WTC11 (cell line): Measurements from ENCODE around the gene BCOR.

Source experiments
- ETV6 ChIP-seq: sonication (generic); formaldehyde crosslinking; IDR thresholded peaks from 2 replicates; pipeline ENCODE4 v1.8.1; 2022; ENCODE audit warnings: mild to moderate bottlenecking, missing genetic modification reagents
- KAT7 ChIP-seq: sonication (generic); formaldehyde crosslinking; IDR thresholded peaks from 2 replicates; pipeline ENCODE4 v1.8.1; 2023; ENCODE audit warnings: missing genetic modification reagents, mild to moderate bottlenecking, borderline replicate concordance
- NR2C2 ChIP-seq: sonication (generic); formaldehyde crosslinking; IDR thresholded peaks from 2 replicates; pipeline ENCODE4 v1.8.0; 2022; ENCODE audit warnings: mild to moderate bottlenecking, missing genetic modification reagents
- ZBTB21 ChIP-seq: sonication (generic); formaldehyde crosslinking; IDR thresholded peaks from 2 replicates; pipeline ENCODE4 v1.8.1; 2023; ENCODE audit warnings: mild to moderate bottlenecking, missing genetic modification reagents, borderline replicate concordance
- TF ChIP-seq, protein P1 (sequence below): fragments of 200-600 bp; IDR thresholded peaks from 2 replicates; pipeline ENCODE4 v1.8.0; 2022; ENCODE audit warnings: antibody characterized with exemption
- TF ChIP-seq, protein P2 (sequence below): sonication (generic); formaldehyde crosslinking; IDR thresholded peaks from 2 replicates; pipeline ENCODE4 v1.8.0; 2022; ENCODE audit warnings: mild to moderate bottlenecking, missing genetic modification reagents
- TF ChIP-seq, protein P3 (sequence below): sonication (generic); formaldehyde crosslinking; IDR thresholded peaks from 2 replicates; pipeline ENCODE4 v1.8.1; 2022; ENCODE audit warnings: mild to moderate bottlenecking, missing genetic modification reagents, moderate library complexity, borderline replicate concordance

DNA sequence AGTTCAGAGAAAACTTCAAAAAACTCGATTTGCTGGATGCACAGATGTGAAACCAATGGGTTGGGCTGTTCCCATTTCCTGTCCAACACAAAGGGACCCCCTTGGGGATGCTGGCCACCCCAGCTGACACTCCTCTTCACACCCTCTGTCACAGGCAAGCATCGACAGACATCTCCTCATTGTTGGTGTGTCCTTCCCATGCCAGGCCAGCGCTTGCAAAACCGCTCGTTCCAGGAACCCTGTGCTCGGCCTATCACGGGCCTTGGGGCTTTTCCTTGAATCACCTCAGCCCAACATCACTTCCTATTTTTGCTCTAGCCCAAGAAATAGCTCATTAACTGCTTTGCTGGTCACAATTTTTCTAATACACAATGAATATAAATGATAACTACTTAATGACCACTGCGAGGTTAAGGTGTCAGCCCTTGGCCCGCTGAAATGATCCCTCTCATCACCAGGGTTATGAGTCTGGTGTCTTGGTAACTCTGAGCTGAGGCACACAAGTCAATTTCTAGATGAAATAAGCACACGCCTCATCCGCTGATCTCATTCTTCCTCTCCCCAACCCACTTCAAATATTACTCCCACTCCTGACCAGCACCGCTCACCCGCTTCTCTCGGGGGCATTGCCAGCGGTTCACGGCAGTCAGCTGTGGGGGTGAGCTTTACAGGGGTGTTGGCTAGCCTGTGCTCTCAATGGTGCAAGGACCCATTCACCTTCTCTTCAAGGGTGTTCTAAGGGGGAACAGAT is 32.3 kb downstream of the BCOR start:
- TF ChIP-seq ZBTB21 (CRISPR knock-in tag): no peak
- TF ChIP-seq, protein P1, sequence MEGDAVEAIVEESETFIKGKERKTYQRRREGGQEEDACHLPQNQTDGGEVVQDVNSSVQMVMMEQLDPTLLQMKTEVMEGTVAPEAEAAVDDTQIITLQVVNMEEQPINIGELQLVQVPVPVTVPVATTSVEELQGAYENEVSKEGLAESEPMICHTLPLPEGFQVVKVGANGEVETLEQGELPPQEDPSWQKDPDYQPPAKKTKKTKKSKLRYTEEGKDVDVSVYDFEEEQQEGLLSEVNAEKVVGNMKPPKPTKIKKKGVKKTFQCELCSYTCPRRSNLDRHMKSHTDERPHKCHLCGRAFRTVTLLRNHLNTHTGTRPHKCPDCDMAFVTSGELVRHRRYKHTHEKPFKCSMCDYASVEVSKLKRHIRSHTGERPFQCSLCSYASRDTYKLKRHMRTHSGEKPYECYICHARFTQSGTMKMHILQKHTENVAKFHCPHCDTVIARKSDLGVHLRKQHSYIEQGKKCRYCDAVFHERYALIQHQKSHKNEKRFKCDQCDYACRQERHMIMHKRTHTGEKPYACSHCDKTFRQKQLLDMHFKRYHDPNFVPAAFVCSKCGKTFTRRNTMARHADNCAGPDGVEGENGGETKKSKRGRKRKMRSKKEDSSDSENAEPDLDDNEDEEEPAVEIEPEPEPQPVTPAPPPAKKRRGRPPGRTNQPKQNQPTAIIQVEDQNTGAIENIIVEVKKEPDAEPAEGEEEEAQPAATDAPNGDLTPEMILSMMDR: no peak
- no peak for TF ChIP-seq KAT7 (CRISPR knock-in tag)
- TF ChIP-seq NR2C2 (CRISPR knock-in tag): no peak
- TF ChIP-seq, protein P2, sequence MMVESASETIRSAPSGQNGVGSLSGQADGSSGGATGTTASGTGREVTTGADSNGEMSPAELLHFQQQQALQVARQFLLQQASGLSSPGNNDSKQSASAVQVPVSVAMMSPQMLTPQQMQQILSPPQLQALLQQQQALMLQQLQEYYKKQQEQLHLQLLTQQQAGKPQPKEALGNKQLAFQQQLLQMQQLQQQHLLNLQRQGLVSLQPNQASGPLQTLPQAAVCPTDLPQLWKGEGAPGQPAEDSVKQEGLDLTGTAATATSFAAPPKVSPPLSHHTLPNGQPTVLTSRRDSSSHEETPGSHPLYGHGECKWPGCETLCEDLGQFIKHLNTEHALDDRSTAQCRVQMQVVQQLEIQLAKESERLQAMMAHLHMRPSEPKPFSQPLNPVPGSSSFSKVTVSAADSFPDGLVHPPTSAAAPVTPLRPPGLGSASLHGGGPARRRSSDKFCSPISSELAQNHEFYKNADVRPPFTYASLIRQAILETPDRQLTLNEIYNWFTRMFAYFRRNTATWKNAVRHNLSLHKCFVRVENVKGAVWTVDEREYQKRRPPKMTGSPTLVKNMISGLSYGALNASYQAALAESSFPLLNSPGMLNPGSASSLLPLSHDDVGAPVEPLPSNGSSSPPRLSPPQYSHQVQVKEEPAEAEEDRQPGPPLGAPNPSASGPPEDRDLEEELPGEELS (CRISPR knock-in tag): no peak
- TF ChIP-seq, protein P3, sequence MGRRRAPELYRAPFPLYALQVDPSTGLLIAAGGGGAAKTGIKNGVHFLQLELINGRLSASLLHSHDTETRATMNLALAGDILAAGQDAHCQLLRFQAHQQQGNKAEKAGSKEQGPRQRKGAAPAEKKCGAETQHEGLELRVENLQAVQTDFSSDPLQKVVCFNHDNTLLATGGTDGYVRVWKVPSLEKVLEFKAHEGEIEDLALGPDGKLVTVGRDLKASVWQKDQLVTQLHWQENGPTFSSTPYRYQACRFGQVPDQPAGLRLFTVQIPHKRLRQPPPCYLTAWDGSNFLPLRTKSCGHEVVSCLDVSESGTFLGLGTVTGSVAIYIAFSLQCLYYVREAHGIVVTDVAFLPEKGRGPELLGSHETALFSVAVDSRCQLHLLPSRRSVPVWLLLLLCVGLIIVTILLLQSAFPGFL (CRISPR knock-in tag): no peak
- no peak for TF ChIP-seq ETV6 (CRISPR knock-in tag)
